ENCODE data around the gene CREG2.

Gene CREG2

DNA sequence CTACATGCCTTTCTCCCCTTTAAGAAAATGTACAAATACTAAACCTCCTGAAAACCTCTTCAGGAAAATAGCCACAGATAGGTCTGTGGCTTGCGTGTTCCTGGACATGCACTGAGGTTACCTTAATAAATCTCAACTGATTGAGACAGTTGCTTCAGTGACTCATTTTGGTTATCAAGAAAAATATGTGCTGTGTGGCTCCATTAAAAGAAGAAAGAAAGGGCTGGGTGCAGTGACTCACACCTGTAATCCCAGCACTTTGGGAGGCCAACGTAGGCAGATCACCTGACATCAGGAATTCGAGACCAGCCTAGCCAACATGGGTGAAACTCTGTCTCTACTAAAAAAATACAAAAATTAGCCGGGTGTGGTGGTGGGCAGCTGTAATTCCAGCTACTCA is 27.1 kb downstream of the CREG2 start:
- TF ChIP-seq, protein P1, sequence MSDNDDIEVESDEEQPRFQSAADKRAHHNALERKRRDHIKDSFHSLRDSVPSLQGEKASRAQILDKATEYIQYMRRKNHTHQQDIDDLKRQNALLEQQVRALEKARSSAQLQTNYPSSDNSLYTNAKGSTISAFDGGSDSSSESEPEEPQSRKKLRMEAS (IDR thresholded peaks at IDR 0.05; ENCODE audit: low read depth, low read length), result no peak
- TF ChIP-seq CTCF (IDR thresholded peaks at IDR 0.05; ENCODE audit: low read depth, low read length) (no peak), MYC (IDR thresholded peaks at IDR 0.05; ENCODE audit: low read depth, low read length) (no peak), POLR2A (IDR thresholded peaks at IDR 0.05; ENCODE audit: extremely low read depth, insufficient read length) (no peak)
- DNase-seq (ENCODE audit: low read depth), result no peak
- no peak overlapping the region for H3K4me3 ChIP-seq (ENCODE audit: low read depth, low read length)

DNA sequence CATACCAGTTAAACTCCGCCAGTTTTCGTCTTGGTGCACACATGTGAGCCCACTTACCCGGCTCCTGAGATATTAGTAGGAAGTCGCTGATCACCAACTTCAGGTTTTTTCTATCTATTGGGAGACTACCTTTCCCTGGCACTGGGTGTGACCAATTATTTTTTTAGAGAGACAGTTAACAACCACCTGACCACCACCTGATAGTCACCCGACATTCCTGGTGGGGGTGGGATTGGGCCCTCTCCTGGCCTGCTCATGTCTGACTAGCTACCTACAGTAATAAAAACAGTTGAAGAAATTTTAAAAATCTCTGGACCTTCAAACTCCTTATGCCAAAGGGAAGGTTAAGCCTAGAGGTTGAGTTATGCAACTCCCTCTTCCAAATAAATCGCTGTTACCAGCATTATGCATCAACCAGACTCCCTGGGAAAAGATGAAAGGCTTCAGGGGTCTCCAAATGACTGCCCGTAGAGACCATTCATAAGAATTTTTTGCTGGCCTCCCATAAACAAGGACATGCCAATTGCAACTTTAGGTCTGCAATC is 27.8 kb downstream of the CREG2 start:
- H3K4me3 ChIP-seq (ENCODE audit: low read depth, low read length), result no peak overlapping the region
- TF ChIP-seq MYC (IDR thresholded peaks at IDR 0.05; ENCODE audit: low read depth, low read length) (no peak), CTCF (IDR thresholded peaks at IDR 0.05; ENCODE audit: low read depth, low read length) (no peak)
- no peak for DNase-seq (ENCODE audit: low read depth)

DNA sequence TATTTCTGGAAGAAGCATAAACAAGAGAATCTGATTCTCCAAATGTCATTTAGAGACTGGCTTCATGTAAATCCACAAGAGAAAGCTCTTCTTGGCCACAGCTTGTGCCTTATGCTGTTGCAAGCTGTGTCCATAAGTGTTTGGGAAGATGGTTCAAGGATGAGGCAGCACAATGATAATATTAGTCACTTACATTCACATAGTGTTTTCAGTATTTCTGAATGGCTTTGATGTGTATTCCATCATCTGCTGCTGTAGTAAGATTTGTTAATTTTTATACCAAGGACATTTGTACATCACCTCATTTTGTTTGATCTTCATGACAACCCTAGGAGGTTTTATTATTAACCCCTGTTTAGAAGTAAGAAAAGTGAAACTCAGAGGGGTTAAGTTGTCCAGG is 29.9 kb downstream of the CREG2 start:
- TF ChIP-seq, protein P1 (IDR thresholded peaks at IDR 0.05; ENCODE audit: low read depth, low read length), result no peak
- no peak for TF ChIP-seq CTCF (IDR thresholded peaks at IDR 0.05; ENCODE audit: low read depth, low read length)
- TF ChIP-seq POLR2A (IDR thresholded peaks at IDR 0.05; ENCODE audit: extremely low read depth, insufficient read length), result no peak
- DNase-seq (ENCODE audit: low read depth), result no peak
- H3K4me3 ChIP-seq (ENCODE audit: low read depth, low read length), result no peak overlapping the region

DNA sequence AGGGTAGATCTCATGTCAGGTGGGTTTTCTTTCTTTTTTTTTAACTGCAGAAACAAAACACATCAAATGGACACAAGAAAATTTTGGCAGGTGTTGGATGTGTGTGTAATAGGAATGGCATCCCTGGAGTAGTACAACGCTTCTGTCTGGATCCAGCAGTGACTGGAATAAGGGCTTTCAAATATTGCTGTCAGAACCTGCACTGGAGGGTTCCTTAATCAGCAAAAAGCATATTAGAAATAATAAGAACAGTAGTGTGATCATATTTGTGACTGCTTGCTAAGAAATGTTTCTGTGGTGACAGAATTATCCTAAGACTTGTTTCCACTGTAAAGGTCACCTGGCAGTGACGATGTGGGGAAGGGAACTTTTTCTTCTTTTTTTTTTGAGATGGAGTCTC is 30.8 kb downstream of the CREG2 start:
- no peak overlapping the region for H3K4me3 ChIP-seq (ENCODE audit: low read depth, low read length)
- no peak for DNase-seq (ENCODE audit: low read depth)
- TF ChIP-seq MYC (IDR thresholded peaks at IDR 0.05; ENCODE audit: low read depth, low read length) (no peak), POLR2A (IDR thresholded peaks at IDR 0.05; ENCODE audit: extremely low read depth, insufficient read length) (no peak), CTCF (IDR thresholded peaks at IDR 0.05; ENCODE audit: low read depth, low read length) (no peak)
- TF ChIP-seq, protein P1 (IDR thresholded peaks at IDR 0.05; ENCODE audit: low read depth, low read length), result no peak

DNA sequence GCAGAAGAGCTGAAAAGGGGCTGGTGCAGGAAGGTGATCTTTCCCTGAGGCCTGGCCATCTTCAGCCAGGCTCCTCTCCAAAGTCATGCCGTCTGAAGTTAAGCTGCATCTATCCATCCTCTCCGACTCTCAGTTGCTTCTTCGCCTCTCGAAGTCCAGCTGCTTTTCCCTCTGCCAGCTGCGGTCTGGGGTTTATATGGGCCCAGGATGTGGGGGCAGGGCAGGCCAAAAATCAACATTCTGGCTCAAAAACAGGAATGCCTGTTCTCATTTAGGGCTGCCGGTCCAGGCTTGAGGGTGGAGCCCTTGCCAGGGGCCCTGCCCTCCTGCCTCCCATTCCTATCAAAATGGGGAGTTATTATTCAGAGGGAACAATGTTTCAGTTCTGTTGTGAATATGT is 31.2 kb downstream of the CREG2 start:
- TF ChIP-seq CTCF (IDR thresholded peaks at IDR 0.05; ENCODE audit: low read depth, low read length) (no peak), POLR2A (IDR thresholded peaks at IDR 0.05; ENCODE audit: extremely low read depth, insufficient read length) (no peak), MYC (IDR thresholded peaks at IDR 0.05; ENCODE audit: low read depth, low read length) (no peak)
- TF ChIP-seq, protein P1 (IDR thresholded peaks at IDR 0.05; ENCODE audit: low read depth, low read length), result no peak
- no peak overlapping the region for H3K4me3 ChIP-seq (ENCODE audit: low read depth, low read length)
- no peak for DNase-seq (ENCODE audit: low read depth)

DNA sequence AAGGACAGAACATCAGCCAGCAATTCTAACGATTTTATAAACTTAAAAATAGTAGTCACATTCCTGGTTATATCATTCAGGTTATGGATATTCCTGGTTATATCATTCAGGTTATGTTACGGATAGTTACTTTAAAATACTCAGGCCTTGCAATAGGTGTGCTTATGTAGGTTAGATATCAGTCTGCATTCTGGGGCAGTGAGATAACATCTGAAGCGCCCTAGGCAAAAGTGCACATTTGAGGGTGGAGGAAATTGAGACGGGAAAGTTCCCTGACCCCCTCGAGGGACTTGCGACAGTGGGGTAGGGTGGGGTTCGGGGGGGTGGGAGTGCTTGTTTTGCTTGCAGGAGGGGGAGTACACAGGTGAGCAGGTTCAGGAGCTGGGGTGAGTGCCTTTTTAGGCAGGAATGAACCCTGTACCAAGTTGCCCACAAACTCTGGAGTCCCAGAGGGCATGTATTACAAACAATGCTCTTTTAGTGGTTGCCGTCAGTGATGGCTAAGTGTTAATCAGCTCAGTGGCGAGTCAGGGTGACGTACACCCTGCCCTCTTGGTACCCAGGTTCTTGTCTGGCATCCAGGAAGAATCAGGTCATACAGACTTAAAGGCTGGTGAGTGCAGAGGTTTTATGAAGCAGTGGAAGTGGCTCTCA is 31.8 kb downstream of the CREG2 start:
- TF ChIP-seq, protein P1 (IDR thresholded peaks at IDR 0.05; ENCODE audit: low read depth, low read length), result no peak
- no peak for TF ChIP-seq POLR2A (IDR thresholded peaks at IDR 0.05; ENCODE audit: extremely low read depth, insufficient read length)
- TF ChIP-seq CTCF (IDR thresholded peaks at IDR 0.05; ENCODE audit: low read depth, low read length), result no peak
- TF ChIP-seq MYC (IDR thresholded peaks at IDR 0.05; ENCODE audit: low read depth, low read length), result no peak
- H3K4me3 ChIP-seq (ENCODE audit: low read depth, low read length), result no peak overlapping the region
- DNase-seq (ENCODE audit: low read depth), result no peak

Data from NB4 (cell line).